Neuron (in vitro differentiated cells): ENCODE measurements around the gene CYB5R3.
"Not testable (repeated sequence)": the region's sequence is repeated elsewhere in the genome, so short reads cannot be mapped to it uniquely, and the experiment has no call there.

ENCODE experiments used
- H2AFZ ChIP-seq: one replicate; pipeline ENCODE4 v1.6.1; 2013; ENCODE audit warnings: low read depth, mild to moderate bottlenecking, inconsistent platforms, low read length, moderate library complexity
- H3K27me3 ChIP-seq: one replicate; pipeline ENCODE4 v1.6.1; 2013; ENCODE audit warnings: low read length; ENCODE audit not compliant: insufficient read depth
- H3K36me3 ChIP-seq: one replicate; pipeline ENCODE4 v1.6.1; 2013; ENCODE audit warnings: low read length; ENCODE audit not compliant: insufficient read depth
- H3K4me1 ChIP-seq: one replicate; pipeline ENCODE4 v1.6.1; 2013; ENCODE audit warnings: low read length; ENCODE audit not compliant: insufficient read depth
- H3K4me3 ChIP-seq: 2 replicates; pipeline ENCODE4 v1.5.1; 2013; ENCODE audit warnings: mild to moderate bottlenecking, low read length, moderate library complexity
- H3K9me3 ChIP-seq: one replicate; pipeline ENCODE4 v1.6.1; 2013; ENCODE audit warnings: low read length

The CYB5R3 gene

GRCh38 chr22:42607641-42608040 is 41.6 kb downstream of the CYB5R3 start:
- not testable (repeated sequence) for H2AFZ ChIP-seq, H3K27me3 ChIP-seq, H3K4me3 ChIP-seq, H3K9me3 ChIP-seq
- Histone ChIP-seq H3K4me1 (peaks cover 30% of the 10 kb centered on the region), H3K36me3 (peaks cover 38% of the 10 kb centered on the region)

GRCh38 chr22:42604403-42604802 is 44.8 kb downstream of the CYB5R3 start:
- Histone ChIP-seq H3K36me3 (peaks cover 49% of the 10 kb centered on the region), H3K4me3 (no peak overlapping the region), H3K9me3 (peaks cover 5% of the 10 kb centered on the region), H2AFZ (no peak overlapping the region), H3K27me3 (no peaks in the 10 kb centered on the region), H3K4me1 (peaks cover 14% of the 10 kb centered on the region)

GRCh38 chr22:42603427-42603826 is 45.8 kb downstream of the CYB5R3 start:
- Histone ChIP-seq H3K9me3 (peaks cover 5% of the 10 kb centered on the region), H2AFZ (no peak overlapping the region), H3K36me3 (peaks cover 59% of the 10 kb centered on the region), H3K27me3 (no peaks in the 10 kb centered on the region), H3K4me1 (peaks cover 4% of the 10 kb centered on the region), H3K4me3 (no peak overlapping the region)

GRCh38 chr22:42602470-42602869 is 46.7 kb downstream of the CYB5R3 start:
- no peak overlapping the region for H2AFZ ChIP-seq
- no peak overlapping the region for H3K4me3 ChIP-seq
- peaks cover 60% of the 10 kb centered on the region for H3K36me3 ChIP-seq
- H3K27me3 ChIP-seq = no peaks in the 10 kb centered on the region
- H3K9me3 ChIP-seq = peaks cover 5% of the 10 kb centered on the region
- no peaks in the 10 kb centered on the region for H3K4me1 ChIP-seq

- H3K9me3 ChIP-seq = peaks cover 5% of the 10 kb centered on the region
- peaks cover 65% of the 10 kb centered on the region for H3K36me3 ChIP-seq
- no peak overlapping the region for H3K4me3 ChIP-seq
Measured at GRCh38 chr22:42601879-42602465, 47.2 kb downstream of the CYB5R3 start.

GRCh38 chr22:42596863-42597530 is 52.2 kb downstream of the CYB5R3 start:
- H3K4me3 ChIP-seq = no peak overlapping the region
- H2AFZ ChIP-seq = no peak overlapping the region
- peaks cover 2% of the 10 kb centered on the region for H3K9me3 ChIP-seq
- H3K4me1 ChIP-seq = no peaks in the 10 kb centered on the region
- no peaks in the 10 kb centered on the region for H3K27me3 ChIP-seq
- peaks cover 72% of the 10 kb centered on the region for H3K36me3 ChIP-seq

More at GRCh38 chr22:42601879-42602465, 47.2 kb downstream of the CYB5R3 start:
- no peaks in the 10 kb centered on the region for H3K27me3 ChIP-seq
- H3K4me1 ChIP-seq = no peaks in the 10 kb centered on the region
- H2AFZ ChIP-seq = no peak overlapping the region

GRCh38 chr22:42596336-42596735 is 52.9 kb downstream of the CYB5R3 start:
- no peaks in the 10 kb centered on the region for H3K9me3 ChIP-seq
- peaks cover 73% of the 10 kb centered on the region for H3K36me3 ChIP-seq
- no peak overlapping the region for H3K4me3 ChIP-seq
- no peak overlapping the region for H2AFZ ChIP-seq
- no peaks in the 10 kb centered on the region for H3K4me1 ChIP-seq
- no peaks in the 10 kb centered on the region for H3K27me3 ChIP-seq

- Histone ChIP-seq H2AFZ (no peak overlapping the region), H3K9me3 (no peaks in the 10 kb centered on the region), H3K4me1 (no peaks in the 10 kb centered on the region), H3K4me3 (no peak overlapping the region), H3K27me3 (no peaks in the 10 kb centered on the region), H3K36me3 (peaks cover 73% of the 10 kb centered on the region)
Measured at GRCh38 chr22:42595434-42595833, 53.8 kb downstream of the CYB5R3 start.

GRCh38 chr22:42591987-42592386 is 57.2 kb downstream of the CYB5R3 start:
- Histone ChIP-seq H3K27me3 (no peaks in the 10 kb centered on the region), H3K4me1 (no peaks in the 10 kb centered on the region), H3K9me3 (no peaks in the 10 kb centered on the region), H3K4me3 (no peak overlapping the region), H3K36me3 (peaks cover 78% of the 10 kb centered on the region), H2AFZ (no peak overlapping the region)

GRCh38 chr22:42587588-42588175 is 61.5 kb downstream of the CYB5R3 start:
- no peaks in the 10 kb centered on the region for H3K9me3 ChIP-seq
- no peaks in the 10 kb centered on the region for H3K27me3 ChIP-seq
- H2AFZ ChIP-seq = no peak overlapping the region
- H3K4me3 ChIP-seq = no peak overlapping the region
- H3K36me3 ChIP-seq = peaks cover 80% of the 10 kb centered on the region
- no peaks in the 10 kb centered on the region for H3K4me1 ChIP-seq

- no peaks in the 10 kb centered on the region for H3K27me3 ChIP-seq
- H3K4me3 ChIP-seq = no peak overlapping the region
- H2AFZ ChIP-seq = no peak overlapping the region
- H3K9me3 ChIP-seq = no peaks in the 10 kb centered on the region
- peaks cover 68% of the 10 kb centered on the region for H3K36me3 ChIP-seq
- peaks cover 6% of the 10 kb centered on the region for H3K4me1 ChIP-seq
Measured at GRCh38 chr22:42586381-42586780, 62.8 kb downstream of the CYB5R3 start.

GRCh38 chr22:42585096-42585495 is 64.1 kb downstream of the CYB5R3 start:
- no peak overlapping the region for H3K4me3 ChIP-seq
- H3K27me3 ChIP-seq = no peaks in the 10 kb centered on the region
- H2AFZ ChIP-seq = no peak overlapping the region
- peaks cover 58% of the 10 kb centered on the region for H3K36me3 ChIP-seq
- no peaks in the 10 kb centered on the region for H3K9me3 ChIP-seq
- H3K4me1 ChIP-seq = peaks cover 9% of the 10 kb centered on the region

GRCh38 chr22:42584364-42584940 is 64.7 kb downstream of the CYB5R3 start:
- Histone ChIP-seq H2AFZ (no peak overlapping the region), H3K4me3 (no peak overlapping the region), H3K4me1 (peaks cover 9% of the 10 kb centered on the region), H3K36me3 (peaks cover 57% of the 10 kb centered on the region), H3K27me3 (no peaks in the 10 kb centered on the region), H3K9me3 (no peaks in the 10 kb centered on the region)
